Measurements from ENCODE around the gene TMEM163.

Gene TMEM163

DNA sequence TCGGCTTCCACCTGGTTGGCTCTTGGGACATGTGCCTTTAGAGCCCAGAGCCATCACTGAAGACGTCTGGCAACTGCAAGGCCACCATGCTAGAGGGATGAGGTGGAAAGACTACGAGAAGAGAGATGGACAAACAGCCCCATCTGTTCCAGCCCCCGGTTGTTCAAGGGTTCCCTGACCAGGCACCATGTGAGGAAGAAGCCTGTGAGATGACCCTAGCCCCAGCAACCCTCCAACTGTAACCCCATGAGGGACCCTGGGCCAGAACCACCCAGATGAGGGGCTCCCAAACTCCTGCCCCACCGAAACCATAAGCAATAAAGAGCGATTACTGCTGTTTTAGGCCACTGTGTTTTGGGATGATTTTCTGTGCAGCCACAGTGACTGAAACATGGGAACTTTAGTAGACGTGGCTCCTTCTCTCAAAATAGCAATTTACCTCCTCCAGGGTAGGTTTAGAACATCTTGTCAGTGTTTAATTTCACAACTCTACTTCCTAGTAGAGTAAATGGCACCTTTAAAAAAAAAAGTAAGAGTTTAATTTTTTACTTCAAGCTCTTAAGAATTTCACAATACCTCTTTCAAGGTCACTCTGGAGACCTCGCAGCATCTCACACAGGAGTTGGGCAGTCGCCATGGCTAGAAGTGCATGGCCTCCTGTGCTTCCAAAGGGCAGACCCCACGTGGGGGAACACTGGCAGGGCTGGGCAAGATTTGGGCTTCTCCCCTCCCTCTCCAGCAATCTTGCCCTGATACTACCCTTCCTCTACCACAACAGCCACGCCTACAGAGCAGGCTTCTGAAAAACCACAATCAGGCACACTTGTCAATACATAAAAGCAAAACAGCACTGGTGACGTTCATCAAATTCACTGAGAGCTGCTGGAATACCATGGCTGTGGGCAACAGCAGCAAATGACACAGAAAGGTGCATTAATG is 48.8 kb downstream of the TMEM163 start:
- TF ChIP-seq, protein P1, sequence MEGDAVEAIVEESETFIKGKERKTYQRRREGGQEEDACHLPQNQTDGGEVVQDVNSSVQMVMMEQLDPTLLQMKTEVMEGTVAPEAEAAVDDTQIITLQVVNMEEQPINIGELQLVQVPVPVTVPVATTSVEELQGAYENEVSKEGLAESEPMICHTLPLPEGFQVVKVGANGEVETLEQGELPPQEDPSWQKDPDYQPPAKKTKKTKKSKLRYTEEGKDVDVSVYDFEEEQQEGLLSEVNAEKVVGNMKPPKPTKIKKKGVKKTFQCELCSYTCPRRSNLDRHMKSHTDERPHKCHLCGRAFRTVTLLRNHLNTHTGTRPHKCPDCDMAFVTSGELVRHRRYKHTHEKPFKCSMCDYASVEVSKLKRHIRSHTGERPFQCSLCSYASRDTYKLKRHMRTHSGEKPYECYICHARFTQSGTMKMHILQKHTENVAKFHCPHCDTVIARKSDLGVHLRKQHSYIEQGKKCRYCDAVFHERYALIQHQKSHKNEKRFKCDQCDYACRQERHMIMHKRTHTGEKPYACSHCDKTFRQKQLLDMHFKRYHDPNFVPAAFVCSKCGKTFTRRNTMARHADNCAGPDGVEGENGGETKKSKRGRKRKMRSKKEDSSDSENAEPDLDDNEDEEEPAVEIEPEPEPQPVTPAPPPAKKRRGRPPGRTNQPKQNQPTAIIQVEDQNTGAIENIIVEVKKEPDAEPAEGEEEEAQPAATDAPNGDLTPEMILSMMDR (conservative IDR thresholded peaks at IDR 0.05) = no peak
- no peak overlapping the region for H3K27ac ChIP-seq

DNA sequence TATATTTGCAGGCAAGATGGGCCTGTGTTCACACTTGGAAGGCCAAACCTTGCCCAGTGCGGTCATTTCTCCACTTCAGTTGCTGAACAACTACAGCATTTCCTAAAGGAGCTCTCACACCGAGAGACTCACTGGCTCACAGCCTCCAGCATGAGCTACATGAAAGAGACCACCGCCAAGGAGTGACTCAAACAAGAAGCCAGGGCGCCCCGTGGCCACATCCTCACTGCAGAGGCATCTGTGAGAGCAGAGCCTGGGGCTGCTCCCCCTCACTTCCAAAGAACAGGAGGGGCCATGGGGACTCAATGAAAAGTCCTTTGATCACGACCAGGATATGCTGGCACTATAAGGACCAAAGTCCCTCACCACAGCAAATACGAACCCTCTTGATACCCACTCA is 50.0 kb downstream of the TMEM163 start:
- H3K27ac ChIP-seq = no peak overlapping the region
- TF ChIP-seq, protein P1 (conservative IDR thresholded peaks at IDR 0.05) = no peak

DNA sequence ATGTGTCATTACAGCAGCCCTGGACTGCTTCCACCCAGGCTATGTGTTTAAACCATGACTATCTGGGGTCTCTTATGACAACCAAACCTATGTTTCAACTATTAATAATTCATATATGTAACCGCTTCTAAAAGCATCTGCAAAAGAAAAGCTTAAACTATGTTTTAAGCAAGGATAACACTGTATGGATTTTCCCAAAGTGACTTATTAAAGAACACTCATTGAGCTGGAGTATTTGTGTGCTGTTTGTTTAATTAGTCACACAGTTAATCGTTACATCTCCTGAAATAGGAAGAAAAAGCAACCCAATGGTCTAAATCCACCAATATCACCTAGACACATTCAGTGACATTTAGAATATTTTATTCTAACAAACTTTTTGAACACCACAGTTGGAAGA is 51.3 kb downstream of the TMEM163 start:
- TF ChIP-seq, protein P1 (conservative IDR thresholded peaks at IDR 0.05) = no peak

DNA sequence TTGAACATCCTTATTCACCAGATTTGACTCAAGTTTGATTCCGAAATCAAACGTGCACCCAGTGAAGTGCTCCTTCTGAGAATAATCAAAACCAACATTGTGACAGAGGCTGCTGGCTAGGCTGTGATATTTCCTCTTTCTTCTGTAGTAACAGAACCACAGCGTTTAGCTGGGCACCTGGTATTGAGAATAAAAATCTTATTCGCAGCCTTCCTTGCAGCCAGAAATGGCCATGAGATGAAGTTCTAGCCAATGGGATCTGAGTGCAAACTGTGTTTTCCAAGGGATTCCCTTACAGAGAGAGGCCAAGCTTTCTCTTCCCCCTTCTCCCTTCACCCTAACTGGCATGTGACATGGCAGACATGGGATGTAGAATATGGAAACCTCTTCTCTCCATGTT is 51.7 kb downstream of the TMEM163 start:
- TF ChIP-seq, protein P1 (conservative IDR thresholded peaks at IDR 0.05) = no peak

More for the DNA sequence above, 51.3 kb downstream of the TMEM163 start:
- no peak overlapping the region for H3K27ac ChIP-seq

DNA sequence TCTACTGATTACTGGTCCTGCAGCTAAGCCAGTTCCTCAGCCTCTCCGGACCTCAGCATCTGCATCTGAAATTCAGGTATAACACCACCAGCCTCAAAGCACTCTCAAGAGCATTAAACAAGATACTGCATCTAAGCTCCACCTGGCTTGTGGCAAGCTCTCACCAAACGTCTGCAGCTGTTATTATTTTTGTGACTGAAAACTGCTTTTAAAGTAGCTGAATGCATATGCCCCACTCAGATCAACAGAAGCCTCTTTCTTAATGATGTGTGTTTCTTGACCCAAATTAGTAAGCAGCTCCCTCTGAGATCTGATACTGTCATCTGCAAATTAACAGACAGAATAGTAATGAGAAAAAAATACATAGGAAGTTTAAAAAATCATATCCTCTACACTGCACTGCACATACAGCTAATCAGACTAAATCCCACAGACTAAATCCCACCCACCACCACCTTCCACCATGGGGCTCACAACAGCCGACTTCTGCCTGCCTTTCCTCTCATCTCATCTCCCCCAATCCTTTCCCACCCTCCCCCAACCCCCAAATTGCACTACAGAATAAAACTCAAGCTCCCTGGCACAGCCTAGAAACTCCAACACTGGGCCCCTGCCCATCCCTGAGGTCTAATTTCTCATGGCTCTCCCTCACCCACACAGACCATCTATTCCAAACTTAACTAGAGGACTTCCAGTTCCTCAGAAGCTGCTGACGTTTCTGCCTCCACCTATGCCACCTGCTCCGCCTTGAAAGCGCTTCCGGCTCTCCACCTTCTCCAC is 52.9 kb downstream of the TMEM163 start:
- H3K27ac ChIP-seq = no peak overlapping the region
- TF ChIP-seq, protein P1 (conservative IDR thresholded peaks at IDR 0.05) = no peak

More for the DNA sequence above, 51.7 kb downstream of the TMEM163 start:
- no peak overlapping the region for H3K27ac ChIP-seq

DNA sequence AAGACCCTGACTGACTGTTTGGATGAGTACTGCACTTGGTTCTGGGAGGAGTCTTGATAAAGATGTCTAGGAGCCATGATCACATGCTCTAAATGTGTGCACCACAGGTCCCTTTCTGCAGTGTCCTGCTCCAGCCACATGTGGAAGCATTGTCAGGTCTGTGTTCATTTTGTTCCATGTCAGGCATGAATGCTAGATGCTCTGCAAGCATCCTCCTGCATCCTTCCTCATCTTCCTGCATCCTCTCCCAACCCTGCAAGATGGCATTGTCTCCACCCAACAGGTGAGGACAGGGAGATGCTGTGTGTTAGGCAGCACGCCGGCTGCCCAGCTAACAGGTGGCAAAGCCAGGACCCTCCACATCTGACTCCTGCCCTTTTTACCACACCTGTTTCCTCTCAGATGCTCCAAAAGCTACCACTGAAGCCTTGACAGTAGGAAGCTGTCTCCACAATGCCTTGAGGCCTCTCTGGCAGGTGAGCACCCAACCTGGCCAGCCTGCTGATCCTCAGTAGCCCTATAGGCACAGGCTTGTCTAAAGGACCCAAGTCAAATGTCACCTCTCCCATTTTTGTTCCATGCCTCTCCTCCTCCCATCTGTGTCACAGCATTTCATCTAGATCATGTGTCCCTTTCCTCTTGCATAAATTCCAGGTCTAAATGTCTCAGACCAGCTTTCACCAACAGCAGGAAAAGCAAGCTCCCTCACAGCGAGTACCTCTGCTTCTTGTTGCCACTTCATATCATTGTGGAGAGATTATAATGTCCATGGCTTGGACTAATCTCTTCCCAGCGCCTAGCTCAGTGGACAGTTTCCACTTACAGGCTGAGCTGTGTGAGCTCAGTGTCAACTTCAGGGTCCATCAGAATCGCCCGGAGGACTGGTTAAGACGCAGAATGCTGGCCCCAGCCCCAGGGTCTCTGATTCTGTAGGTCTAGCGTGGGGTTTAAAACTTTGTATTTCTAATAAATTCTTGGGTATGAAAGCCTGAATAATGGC is 55.0 kb downstream of the TMEM163 start:
- no peak overlapping the region for H3K27ac ChIP-seq
- TF ChIP-seq, protein P1 (conservative IDR thresholded peaks at IDR 0.05) = no peak
